Aorta (tissue), 5 donors: Measurements from ENCODE around the gene CLSTN1. TPM values are rescaled to one million over a fixed set of nuclear protein-coding genes. Genes with fewer than 3 reads are reported as not detected.

ENCODE experiments used
- ATAC-seq: fragments of 200-7000 bp; cut with Tn5 transposase; one replicate; pipeline ENCODE4 v1.9.1; 2022; ENCODE audit warnings: moderate library complexity; ENCODE audit not compliant: low FRiP score
- DNase-seq, 2 donors: peaks; one replicate each; pipeline ENCODE4 v3.0.0-alpha.2; 2020
- H3K27ac ChIP-seq, 2 donors: one replicate each; pipeline ENCODE4 v1.5.1; 2013; ENCODE audit warnings: low read length in 2 of 2, mild to moderate bottlenecking in 2 of 2, moderate library complexity in 2 of 2, control low read depth in 1 of 2, inconsistent platforms in 1 of 2, low read depth in 1 of 2
- H3K27me3 ChIP-seq, 2 donors: one replicate each; pipeline ENCODE4 v1.6.1; 2013; ENCODE audit warnings: control low read depth in 1 of 2, low read length in 1 of 2, mild to moderate bottlenecking in 1 of 2, moderate library complexity in 1 of 2; ENCODE audit not compliant: insufficient read depth in 2 of 2, control insufficient read depth in 1 of 2
- H3K36me3 ChIP-seq, 2 donors: one replicate each; pipeline ENCODE4 v1.6.1; 2013; ENCODE audit warnings: control low read depth in 1 of 2, low read length in 1 of 2, mild to moderate bottlenecking in 1 of 2; ENCODE audit not compliant: insufficient read depth in 2 of 2, control insufficient read depth in 1 of 2
- H3K4me1 ChIP-seq, 2 donors: one replicate each; pipeline ENCODE4 v1.6.1; 2013; ENCODE audit warnings: low read length in 2 of 2, control low read depth in 1 of 2, mild to moderate bottlenecking in 1 of 2, moderate library complexity in 1 of 2; ENCODE audit not compliant: insufficient read depth in 2 of 2, control insufficient read depth in 1 of 2
- H3K4me3 ChIP-seq, 2 donors: one replicate each; pipeline ENCODE4 v1.5.1; 2013; ENCODE audit warnings: low read length in 2 of 2, control low read depth in 1 of 2, mild to moderate bottlenecking in 1 of 2
- H3K9me3 ChIP-seq: one replicate; pipeline ENCODE4 v1.6.1; 2013; ENCODE audit warnings: mild to moderate bottlenecking, low read length; ENCODE audit not compliant: control insufficient read depth
- WGBS, 2 donors: extraction: QIAGEN DNeasy Blood & Tissue Kit; methylation state at CpG; one replicate each; pipeline ENCODE4 v1.1.7; 2013; 5-methylcytosine and 5-hydroxymethylcytosine counted together
- intact Hi-C, 2 donors: fragments of 100-400 bp; cut with DNase I; formaldehyde crosslinking; loops; one replicate each; pipeline versions ENCODE4 v1.14.2 to v1.15.0; 2022
- polyA plus RNA-seq, 2 donors: library from polyadenylated mRNA; stranded (reverse); fragments of 200-250 nt; gene quantifications; one replicate each; pipeline ENCODE4 v1.2.3, GENCODE V29; 2013
- total RNA-seq, 2 donors: library from RNA; stranded (reverse); fragmentation: NEBNext Ultra II Directional; extraction: Animal tissue kit (Norgen Biotek cat#: 25700); gene quantifications; one replicate each; pipeline ENCODE4 v1.2.1, GENCODE V29; 2021
- donor health status: healthy with polysubstance abuse.
- donor health status: Bipolar disorder and iron deficiency.
- donor health status: DM: no; HTN: no; CAD: no.
- donor health status: DM: no; HTN: no; CAD: no.
- donor health status: DM: yes; HTN: yes; CAD: no.

The CLSTN1 gene
- total and polyA plus RNA-seq, 4 donors, result 17.0 to 113 (median 74.3) TPM

DNA sequence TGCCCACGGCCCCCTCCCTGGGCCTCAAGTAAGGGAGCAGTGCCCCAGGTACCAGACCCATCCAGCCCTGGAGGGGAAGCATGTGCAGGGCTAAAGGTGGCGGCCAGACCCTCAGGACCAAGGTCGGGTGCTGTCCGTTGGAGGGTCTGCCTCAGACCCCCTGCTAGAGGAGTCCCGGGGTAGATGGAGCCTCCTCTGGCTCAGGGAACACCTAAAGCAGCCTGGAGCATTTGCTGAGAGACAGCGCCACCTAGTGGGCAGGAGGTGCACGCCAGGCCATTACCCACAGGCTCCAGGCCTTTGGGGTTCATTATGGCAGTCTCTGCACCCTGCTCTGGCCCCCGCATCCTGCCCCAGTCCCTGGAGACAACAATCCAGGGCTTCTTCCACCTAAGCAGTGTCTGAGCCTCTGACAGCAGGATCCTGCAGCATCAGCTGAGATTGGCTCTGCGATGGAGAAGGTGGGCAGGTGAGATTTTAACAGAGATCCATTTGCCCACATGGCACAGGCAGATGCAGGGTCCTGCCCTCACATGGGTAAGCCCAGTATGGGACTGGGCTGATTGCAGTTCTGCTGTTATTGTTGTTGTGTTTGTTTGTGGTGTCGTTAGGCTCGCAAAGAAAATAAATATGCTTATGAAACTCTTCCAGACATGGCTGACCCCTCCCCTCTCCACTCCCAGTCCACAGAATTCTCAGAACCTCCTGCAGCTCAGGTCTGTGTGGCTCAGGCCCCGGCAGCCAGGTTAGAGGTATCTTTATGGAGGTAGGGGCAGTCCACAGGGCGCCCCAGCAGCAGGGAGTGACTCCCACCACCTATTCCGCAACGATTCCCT is 43.9 kb upstream of the CLSTN1 start:
- Histone ChIP-seq H3K36me3 (no peaks in the 10 kb centered on the region), H3K27me3 (no peaks in the 10 kb centered on the region), H3K27ac (no peak overlapping the region), H3K4me1 (no peaks in the 10 kb centered on the region), H3K4me3 (no peak overlapping the region), H3K9me3 (no peaks in the 10 kb centered on the region)
- DNase-seq, result peak; percentile 85 to 94
- peak; percentile 90 for ATAC-seq
- WGBS, 2 donors, result 48 to 49% methylated on average over 15 of the region's 15 CpGs
- intact Hi-C loops, result loop anchor here (2.0 to 10.0 kb wide), 5 partner anchors 83 to 241 kb away; no protein-coding TSS in a partner anchor

DNA sequence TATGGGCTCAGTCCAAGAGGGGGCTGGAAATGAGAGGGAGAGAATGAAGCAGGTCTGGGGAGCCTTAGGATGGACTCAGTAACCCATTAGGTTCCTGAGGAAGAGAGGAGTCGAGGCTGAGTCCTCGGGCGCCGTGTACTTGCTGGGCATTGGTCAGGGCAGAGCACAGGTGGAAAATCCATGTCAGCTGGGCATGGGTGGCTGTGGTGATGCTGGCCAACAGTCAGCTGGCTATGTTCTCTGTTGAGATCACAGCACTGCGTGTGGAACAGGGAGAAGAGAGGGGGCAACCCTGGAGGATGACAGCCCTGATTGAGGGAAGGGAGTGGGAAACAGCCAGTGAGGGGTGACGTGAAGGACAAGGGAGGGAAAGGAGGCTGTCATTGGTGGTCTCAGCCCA is 43.1 kb upstream of the CLSTN1 start:
- intact Hi-C loops, result loop anchor here (2.0 to 10.0 kb wide), 5 partner anchors 82 to 240 kb away; no protein-coding TSS in a partner anchor
- no peak overlapping the region for H3K27ac ChIP-seq
- no peaks in the 10 kb centered on the region for H3K36me3 ChIP-seq
- ATAC-seq, result no peak
- WGBS, 2 donors, result 87 to 88% methylated on average over 6 of the region's 6 CpGs
- no peaks in the 10 kb centered on the region for H3K9me3 ChIP-seq
- H3K4me1 ChIP-seq, result no peaks in the 10 kb centered on the region
- DNase-seq, result no peak
- no peak overlapping the region for H3K4me3 ChIP-seq
- H3K27me3 ChIP-seq, result no peaks in the 10 kb centered on the region

DNA sequence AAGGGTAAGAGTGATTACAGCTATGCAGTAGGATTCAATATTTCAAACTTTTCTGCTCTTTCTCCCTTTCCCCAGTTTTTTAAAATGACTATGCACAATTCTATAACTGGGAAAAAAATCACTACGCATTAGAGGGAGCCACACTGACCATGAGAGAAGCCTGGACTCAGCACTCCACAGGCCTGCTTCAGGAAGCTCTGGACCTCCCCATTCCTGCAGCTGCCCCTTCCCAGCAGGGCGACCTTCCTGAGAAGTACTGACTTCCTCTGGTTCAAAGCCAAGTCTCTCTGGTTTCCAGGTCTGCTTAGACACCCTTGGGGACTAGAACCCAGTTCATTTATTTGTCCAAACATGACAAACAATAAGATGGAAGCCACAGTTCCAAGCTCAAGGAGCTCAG is 42.0 kb upstream of the CLSTN1 start:
- Histone ChIP-seq H3K27ac (no peak overlapping the region), H3K36me3 (no peaks in the 10 kb centered on the region), H3K4me3 (no peak overlapping the region), H3K27me3 (no peaks in the 10 kb centered on the region), H3K4me1 (no peaks in the 10 kb centered on the region), H3K9me3 (no peaks in the 10 kb centered on the region)
- WGBS, 2 donors, result 85 to 87% methylated on average over 2 of the region's 2 CpGs
- no peak for ATAC-seq
- DNase-seq, result no peak
- intact Hi-C loops, result loop anchor here (2.0 to 10.0 kb wide), 5 partner anchors 81 to 239 kb away; no protein-coding TSS in a partner anchor

DNA sequence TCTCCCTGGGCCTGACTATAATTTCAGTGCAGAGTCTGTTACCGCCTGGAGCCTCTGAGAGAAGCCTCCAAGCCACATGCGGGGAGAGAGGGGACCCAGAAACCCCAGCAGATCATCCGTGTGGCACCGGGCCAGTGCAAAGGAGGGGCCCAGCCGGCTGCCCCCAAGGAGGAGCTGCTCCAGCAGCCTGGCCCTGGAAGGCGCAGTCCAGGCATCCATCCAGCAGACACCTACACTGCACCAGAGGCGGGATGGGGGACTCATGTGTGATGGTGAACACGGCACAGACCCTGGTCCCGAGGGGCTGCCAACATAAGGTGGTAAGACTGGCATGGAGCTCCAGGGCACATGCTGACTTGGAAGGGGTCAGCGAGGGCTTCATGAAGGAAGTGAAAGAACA is 39.6 kb upstream of the CLSTN1 start:
- H3K27ac ChIP-seq, result no peak overlapping the region
- H3K4me3 ChIP-seq, result no peak overlapping the region
- intact Hi-C loops, result loop anchor here in 1 of 2 donors (10.0 kb wide), 1 partner anchor 139 kb away; no protein-coding TSS in a partner anchor
- no peaks in the 10 kb centered on the region for H3K9me3 ChIP-seq
- H3K36me3 ChIP-seq, result no peaks in the 10 kb centered on the region
- ATAC-seq (no peak), DNase-seq (no peak)
- H3K27me3 ChIP-seq, result no peaks in the 10 kb centered on the region
- WGBS, 2 donors, result 80 to 83% methylated on average over 10 of the region's 10 CpGs
- H3K4me1 ChIP-seq, result no peaks in the 10 kb centered on the region

DNA sequence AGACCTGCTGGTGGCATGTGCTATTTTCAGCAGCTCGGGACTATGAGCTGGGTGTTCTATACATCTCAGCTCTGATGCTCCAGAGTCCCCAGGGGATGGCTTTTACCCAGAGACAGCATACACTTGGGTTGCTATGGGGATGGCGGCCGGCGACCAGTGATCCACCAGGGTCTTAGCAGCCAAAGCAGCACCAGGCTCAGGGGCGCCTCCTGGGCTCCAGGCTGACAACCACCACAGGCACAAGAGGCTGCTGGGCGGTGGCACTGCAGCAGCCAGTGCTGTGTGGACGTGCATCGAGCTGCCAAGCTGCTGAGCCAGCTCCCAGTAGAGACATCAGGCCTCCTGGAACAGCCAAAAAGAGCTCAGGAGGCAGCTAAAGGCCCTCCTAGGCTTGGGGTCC is 37.6 kb upstream of the CLSTN1 start:
- WGBS, 2 donors, result 65 to 74% methylated on average over 8 of the region's 8 CpGs
- Histone ChIP-seq H3K4me1 (no peaks in the 10 kb centered on the region), H3K9me3 (no peaks in the 10 kb centered on the region), H3K4me3 (no peak overlapping the region), H3K27me3 (no peaks in the 10 kb centered on the region), H3K27ac (no peak overlapping the region), H3K36me3 (no peaks in the 10 kb centered on the region)
- ATAC-seq, result no peak
- intact Hi-C loops, result loop anchor here in 1 of 2 donors (10.0 kb wide), 1 partner anchor 137 kb away; no protein-coding TSS in a partner anchor
- no peak for DNase-seq

DNA sequence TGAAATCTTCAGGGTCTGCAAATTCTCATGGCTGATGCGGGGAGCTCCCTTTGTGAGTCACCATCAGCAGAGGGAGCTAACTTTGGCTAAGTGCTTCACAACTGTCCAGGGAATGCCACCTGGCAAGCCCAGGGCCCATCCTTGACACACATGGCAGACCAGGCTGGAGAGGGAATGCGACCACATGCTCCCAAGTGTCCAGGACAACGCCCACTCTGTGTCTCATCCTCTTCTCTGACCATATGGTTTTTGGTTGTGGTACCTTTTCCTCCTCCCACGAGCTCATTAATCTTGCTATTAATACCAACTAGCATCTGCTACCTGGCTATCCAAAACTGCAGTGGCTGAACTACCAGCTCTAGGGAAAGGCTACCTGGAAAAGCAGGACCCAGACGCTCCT is 37.1 kb upstream of the CLSTN1 start:
- Histone ChIP-seq H3K27ac (no peak overlapping the region), H3K36me3 (no peaks in the 10 kb centered on the region), H3K4me1 (no peaks in the 10 kb centered on the region), H3K9me3 (no peaks in the 10 kb centered on the region), H3K27me3 (no peaks in the 10 kb centered on the region), H3K4me3 (no peak overlapping the region)
- 86 to 94% methylated on average over 5 of the region's 5 CpGs for WGBS, 2 donors
- ATAC-seq (no peak), DNase-seq (no peak)
- intact Hi-C loops, result loop anchor here in 1 of 2 donors (10.0 kb wide), 1 partner anchor 136 kb away; no protein-coding TSS in a partner anchor

DNA sequence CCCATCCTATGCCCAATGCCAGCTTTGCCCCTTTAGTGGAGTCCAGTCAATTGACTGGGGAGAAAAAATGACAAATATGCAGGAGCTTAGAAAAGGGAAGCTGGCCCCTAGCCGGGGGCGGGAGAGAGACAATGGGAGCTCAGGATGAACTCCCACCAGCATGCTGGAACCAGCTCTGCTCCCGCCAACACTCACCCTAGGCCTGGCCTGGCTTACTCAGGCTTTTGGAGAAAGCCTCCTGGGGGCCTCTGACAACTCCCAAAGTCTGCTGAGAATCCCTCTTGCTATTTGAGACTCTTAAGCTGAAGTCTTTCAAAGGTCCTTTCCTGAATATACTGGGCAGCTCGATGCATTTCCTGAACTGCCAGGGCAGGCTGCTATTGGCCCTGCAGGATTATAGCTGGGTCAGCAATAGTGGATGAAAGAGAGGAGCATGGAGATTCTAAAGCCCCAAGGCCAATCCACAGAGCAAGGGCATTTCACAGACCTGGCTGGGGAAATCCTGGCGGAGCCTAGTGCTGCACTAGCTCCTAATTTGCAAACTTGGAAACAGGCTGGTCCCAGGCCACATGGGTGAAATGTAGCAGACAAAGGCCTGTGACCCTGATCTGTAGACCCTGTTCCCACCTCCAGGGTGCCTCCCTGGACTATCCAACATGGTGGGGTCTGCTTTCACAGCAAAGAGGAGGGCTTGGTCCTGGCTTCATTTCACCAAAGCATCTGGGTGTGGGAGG is 35.7 kb upstream of the CLSTN1 start:
- intact Hi-C loops, result loop anchor here in 1 of 2 donors (10.0 kb wide), 1 partner anchor 135 kb away; no protein-coding TSS in a partner anchor
- Histone ChIP-seq H3K9me3 (no peaks in the 10 kb centered on the region), H3K4me1 (no peaks in the 10 kb centered on the region), H3K27ac (no peak overlapping the region), H3K4me3 (no peak overlapping the region), H3K36me3 (no peaks in the 10 kb centered on the region), H3K27me3 (no peaks in the 10 kb centered on the region)
- no peak for DNase-seq
- WGBS, 2 donors, result 65 to 70% methylated on average over 5 of the region's 5 CpGs
- ATAC-seq, result no peak

DNA sequence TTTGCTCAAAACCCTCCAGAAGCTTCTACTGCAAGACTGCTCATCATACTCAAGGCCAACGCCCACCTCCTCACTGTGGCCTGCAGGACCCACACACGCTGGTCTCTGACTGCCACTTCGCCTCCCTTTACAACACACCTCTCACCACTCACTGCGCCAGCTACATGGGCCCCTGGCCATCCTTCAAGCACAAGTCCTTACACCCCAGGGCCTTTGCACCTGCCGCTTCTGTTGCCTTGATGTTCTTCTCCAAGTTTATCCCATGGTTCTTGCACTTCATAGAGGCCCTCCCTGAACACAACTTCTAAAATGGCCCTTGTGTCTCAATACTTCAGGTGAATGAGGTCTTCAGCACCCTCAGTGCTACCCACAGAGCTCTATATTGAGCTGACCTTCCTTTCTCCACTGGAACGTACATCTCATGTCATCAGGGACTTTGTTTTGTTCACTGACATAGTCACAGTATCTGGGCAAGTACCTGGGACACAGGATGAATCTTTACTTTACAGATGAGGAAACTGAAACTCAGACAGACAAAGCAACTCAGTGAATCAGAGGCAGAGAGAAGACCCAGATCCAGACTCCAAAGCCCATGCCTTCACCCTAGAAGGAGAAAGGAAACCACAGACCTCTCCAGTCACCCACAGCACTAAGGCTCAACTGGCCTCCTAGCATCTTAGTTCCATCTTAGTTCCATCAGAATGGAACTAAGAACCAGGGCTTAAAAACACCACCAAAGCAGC is 34.7 kb upstream of the CLSTN1 start:
- H3K9me3 ChIP-seq, result no peaks in the 10 kb centered on the region
- H3K27ac ChIP-seq, result no peak overlapping the region
- no peaks in the 10 kb centered on the region for H3K36me3 ChIP-seq
- DNase-seq, result no peak
- H3K27me3 ChIP-seq, result no peaks in the 10 kb centered on the region
- H3K4me1 ChIP-seq, result no peaks in the 10 kb centered on the region
- ATAC-seq, result no peak
- no peak overlapping the region for H3K4me3 ChIP-seq
- WGBS, 2 donors, result 96% methylated on average over 6 of the region's 6 CpGs
- intact Hi-C loops, result no loop called here
